ACC112 (cell line): ENCODE results near the gene ZBTB7C.

Experiments used
- H2AFZ ChIP-seq: fragments of 200-600 bp; sonication (generic); one replicate; pipeline ENCODE4 v1.6.0; 2017; ENCODE audit warnings: antibody characterized with exemption, low read length; ENCODE audit not compliant: unreplicated experiment
- H3K27ac ChIP-seq: fragments of 200-600 bp; sonication (generic); 2 replicates; pipeline ENCODE4 v1.5.1; 2014; ENCODE audit warnings: low read depth, mild to moderate bottlenecking, antibody characterized with exemption, low read length, moderate library complexity
- H3K27me3 ChIP-seq: fragments of 200-600 bp; sonication (generic); 2 replicates; pipeline ENCODE4 v1.6.1; 2014; ENCODE audit warnings: mild to moderate bottlenecking, antibody characterized with exemption, low read length, moderate library complexity, mixed read lengths; ENCODE audit not compliant: insufficient read depth
- H3K36me3 ChIP-seq: fragments of 200-600 bp; sonication (generic); 2 replicates; pipeline ENCODE4 v1.6.1; 2016; ENCODE audit warnings: mild to moderate bottlenecking, antibody characterized with exemption, low read length, moderate library complexity, mixed read lengths; ENCODE audit not compliant: insufficient read depth
- H3K4me1 ChIP-seq: fragments of 200-600 bp; sonication (generic); one replicate; pipeline ENCODE4 v1.6.1; 2016; ENCODE audit warnings: low read length, mixed read lengths; ENCODE audit not compliant: insufficient read depth, unreplicated experiment, control insufficient read depth
- H3K4me3 ChIP-seq: fragments of 200-600 bp; sonication (generic); 2 replicates; pipeline ENCODE4 v1.5.1; 2014; ENCODE audit warnings: mild to moderate bottlenecking, low read depth, low read length
- H3K79me2 ChIP-seq: fragments of 200-600 bp; sonication (generic); one replicate; pipeline ENCODE4 v1.6.0; 2016; ENCODE audit warnings: low read length; ENCODE audit not compliant: control insufficient read depth, unreplicated experiment, insufficient read depth

The ZBTB7C gene

DNA sequence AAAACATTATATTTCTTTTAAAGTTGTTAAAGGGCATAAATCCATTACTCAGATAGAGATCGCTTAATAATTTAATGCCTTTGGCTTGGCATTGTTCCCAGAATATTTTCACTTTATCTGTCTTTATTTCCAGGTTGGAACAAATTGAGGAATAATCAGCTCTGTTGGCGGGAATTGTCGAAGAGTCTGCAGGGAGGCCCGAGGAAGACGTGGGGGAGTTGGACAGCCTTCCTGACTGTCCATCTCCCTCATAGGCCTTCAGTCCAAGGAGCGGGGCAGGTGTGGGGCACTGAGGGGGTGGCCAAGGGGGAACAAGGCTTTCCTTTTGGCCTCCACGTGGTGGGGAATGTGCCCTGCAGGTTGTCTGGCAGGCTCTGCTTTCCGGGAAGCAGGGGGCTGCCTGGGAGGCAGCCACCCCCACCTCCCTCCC is 179.6 kb downstream of the ZBTB7C start:
- no peak overlapping the region for H2AFZ ChIP-seq
- no peaks in the 10 kb centered on the region for H3K36me3 ChIP-seq
- no peak overlapping the region for H3K4me3 ChIP-seq
- H3K27ac ChIP-seq = no peak overlapping the region
- H3K27me3 ChIP-seq = peaks cover 9% of the 10 kb centered on the region
- H3K79me2 ChIP-seq = no peaks in the 10 kb centered on the region
- peaks cover 7% of the 10 kb centered on the region for H3K4me1 ChIP-seq

DNA sequence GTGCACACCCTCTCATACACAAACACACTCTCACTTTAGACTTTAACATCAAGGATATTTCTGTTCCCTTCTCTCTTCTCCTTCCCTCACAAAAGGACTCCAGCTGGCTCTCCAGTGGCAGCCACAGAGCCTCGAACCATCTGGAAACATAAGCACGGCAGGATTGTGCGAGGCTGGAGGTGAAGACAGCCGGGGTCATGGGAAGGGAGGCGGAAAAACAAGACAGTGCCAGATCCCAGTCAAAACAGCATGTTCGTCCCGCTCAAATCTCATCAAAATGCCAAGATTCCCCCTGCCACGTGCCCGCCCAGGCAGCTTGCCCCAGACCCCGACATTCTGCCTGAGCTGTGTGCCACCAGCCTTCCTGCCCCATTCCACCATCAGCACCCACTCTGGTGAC is 180.3 kb downstream of the ZBTB7C start:
- Histone ChIP-seq H3K79me2 (no peaks in the 10 kb centered on the region), H3K4me3 (no peak overlapping the region), H3K27ac (no peak overlapping the region), H3K4me1 (peaks cover 7% of the 10 kb centered on the region), H2AFZ (no peak overlapping the region), H3K36me3 (no peaks in the 10 kb centered on the region), H3K27me3 (peaks cover 12% of the 10 kb centered on the region)

DNA sequence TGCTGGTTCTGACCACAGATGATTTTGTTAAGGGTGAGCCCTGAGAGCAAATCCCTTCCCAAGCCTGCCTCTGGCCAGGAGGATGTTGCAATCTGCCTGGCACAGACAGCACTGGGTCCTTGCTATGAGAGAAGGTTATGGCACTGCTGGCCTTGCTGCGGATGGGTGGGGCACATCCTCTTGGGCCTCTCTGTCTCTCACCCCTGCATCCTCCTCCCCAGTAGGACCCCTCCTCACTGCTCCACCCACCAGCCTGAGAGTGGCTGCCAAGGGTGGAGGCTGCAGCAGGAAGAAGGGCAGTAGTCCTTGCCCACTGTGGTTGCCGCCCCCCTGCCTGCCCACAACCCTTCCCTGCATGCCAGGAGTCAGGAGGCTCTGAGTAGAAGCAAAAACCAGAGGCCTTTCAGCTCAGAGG is 180.9 kb downstream of the ZBTB7C start:
- Histone ChIP-seq H3K79me2 (no peaks in the 10 kb centered on the region), H3K27ac (no peak overlapping the region), H3K36me3 (no peaks in the 10 kb centered on the region), H3K4me1 (peaks cover 7% of the 10 kb centered on the region), H3K27me3 (peaks cover 17% of the 10 kb centered on the region), H3K4me3 (no peak overlapping the region), H2AFZ (no peak overlapping the region)

DNA sequence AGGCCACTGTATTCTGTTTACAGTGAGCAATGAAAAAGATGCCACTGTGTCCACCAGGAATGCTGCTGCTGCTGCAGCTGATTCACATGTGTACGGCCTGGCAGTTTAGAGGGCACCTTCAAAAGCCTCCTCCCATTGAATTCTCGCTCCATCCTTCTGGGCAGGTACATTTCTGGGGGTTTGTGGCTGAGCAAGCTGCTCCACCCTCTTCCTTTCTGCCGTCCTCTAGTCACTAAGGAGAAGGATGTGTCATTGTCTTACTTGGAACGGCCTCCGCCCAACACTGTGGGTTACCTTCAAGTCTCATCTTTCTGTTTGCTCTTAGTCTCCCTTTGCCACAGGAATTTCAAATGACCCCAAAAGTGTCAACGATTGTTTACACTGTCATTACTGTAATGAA is 182.0 kb downstream of the ZBTB7C start:
- no peak overlapping the region for H3K27ac ChIP-seq
- no peak overlapping the region for H3K4me3 ChIP-seq
- H3K27me3 ChIP-seq = peaks cover 22% of the 10 kb centered on the region
- no peaks in the 10 kb centered on the region for H3K36me3 ChIP-seq
- no peaks in the 10 kb centered on the region for H3K79me2 ChIP-seq
- peaks cover 7% of the 10 kb centered on the region for H3K4me1 ChIP-seq
- H2AFZ ChIP-seq = no peak overlapping the region

DNA sequence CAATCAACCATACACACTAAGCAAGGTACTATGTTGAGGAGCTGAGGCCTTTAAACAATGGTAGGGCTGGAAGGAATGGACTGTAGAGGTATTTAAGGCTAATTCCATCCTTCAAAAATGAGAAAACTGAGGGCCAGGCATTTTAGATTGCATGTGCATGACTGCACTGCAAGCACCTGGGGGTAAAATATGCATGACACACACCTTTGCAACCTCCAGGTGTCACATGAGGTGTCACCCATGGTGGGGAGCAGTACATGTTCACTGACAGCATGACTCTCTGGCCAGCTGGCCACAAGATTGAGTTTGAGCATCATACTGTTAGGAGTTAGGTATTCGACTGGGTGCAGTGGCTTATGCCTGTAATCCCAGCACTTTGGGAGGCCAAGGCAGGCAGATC is 182.8 kb downstream of the ZBTB7C start:
- no peaks in the 10 kb centered on the region for H3K36me3 ChIP-seq
- no peaks in the 10 kb centered on the region for H3K79me2 ChIP-seq
- H3K4me1 ChIP-seq = peaks cover 7% of the 10 kb centered on the region

DNA sequence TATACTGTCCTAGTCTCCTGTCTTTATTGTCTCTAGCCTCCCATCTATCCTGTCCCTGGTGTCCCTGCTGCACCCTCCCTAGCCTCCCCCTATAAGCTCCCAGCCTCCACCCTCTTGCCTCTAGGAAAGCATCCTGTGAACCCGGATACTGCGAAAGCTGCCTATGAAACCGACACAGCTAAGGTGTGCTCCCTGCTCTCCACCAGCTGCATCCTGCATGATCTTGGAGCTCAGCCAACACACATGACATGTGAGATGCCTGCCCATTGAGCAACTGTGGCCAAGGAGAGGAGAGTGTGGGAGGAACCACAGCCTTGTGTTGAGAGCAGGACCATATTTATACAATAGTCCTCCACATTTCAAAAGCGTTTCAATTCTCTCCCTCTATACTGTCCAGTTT is 187.1 kb downstream of the ZBTB7C start:
- H2AFZ ChIP-seq = no peak overlapping the region
- peaks cover 22% of the 10 kb centered on the region for H3K27me3 ChIP-seq
- H3K4me1 ChIP-seq = no peaks in the 10 kb centered on the region

More for the DNA sequence above, 182.8 kb downstream of the ZBTB7C start:
- Histone ChIP-seq H3K27ac (no peak overlapping the region), H2AFZ (no peak overlapping the region), H3K4me3 (no peak overlapping the region), H3K27me3 (peaks cover 22% of the 10 kb centered on the region)

DNA sequence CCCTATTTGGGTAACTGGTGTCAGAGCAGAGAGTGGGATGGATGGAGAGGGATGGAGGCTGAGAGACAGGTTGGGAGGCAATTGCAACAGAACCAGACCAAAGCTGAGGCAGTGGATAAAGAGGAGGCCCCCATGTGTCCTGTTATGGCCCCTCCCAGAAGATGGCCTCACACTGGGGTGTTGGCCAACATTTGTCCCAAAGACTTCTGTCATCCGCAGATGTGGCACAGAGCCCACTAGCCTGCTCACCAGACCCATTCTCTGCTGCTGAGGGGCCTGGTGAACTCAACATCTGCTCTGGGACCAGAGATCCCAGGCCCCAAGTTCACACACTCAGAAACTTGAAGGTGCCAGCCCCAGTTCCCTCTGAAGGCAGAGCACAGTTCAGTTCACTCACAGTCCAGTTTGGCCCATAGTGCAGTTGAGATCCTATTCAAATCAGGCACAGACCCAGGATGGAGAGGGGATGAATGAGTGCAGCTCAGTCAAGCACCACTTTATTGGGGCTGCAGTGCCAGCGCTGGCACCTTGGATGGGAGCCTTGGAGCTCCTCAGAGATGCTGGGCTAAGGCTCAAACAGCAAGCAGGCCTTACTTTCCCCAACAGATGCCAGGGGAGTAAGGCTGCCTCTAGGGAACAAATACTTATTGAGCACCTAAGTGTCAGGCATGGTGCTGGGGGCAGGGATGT is 189.2 kb downstream of the ZBTB7C start:
- Histone ChIP-seq H3K4me3 (no peak overlapping the region), H3K27ac (no peak overlapping the region), H3K36me3 (no peaks in the 10 kb centered on the region), H3K27me3 (peaks cover 39% of the 10 kb centered on the region), H3K4me1 (no peaks in the 10 kb centered on the region), H2AFZ (no peak overlapping the region), H3K79me2 (no peaks in the 10 kb centered on the region)

More for the DNA sequence above, 187.1 kb downstream of the ZBTB7C start:
- no peak overlapping the region for H3K27ac ChIP-seq
- no peaks in the 10 kb centered on the region for H3K79me2 ChIP-seq
- H3K36me3 ChIP-seq = no peaks in the 10 kb centered on the region
- no peak overlapping the region for H3K4me3 ChIP-seq

DNA sequence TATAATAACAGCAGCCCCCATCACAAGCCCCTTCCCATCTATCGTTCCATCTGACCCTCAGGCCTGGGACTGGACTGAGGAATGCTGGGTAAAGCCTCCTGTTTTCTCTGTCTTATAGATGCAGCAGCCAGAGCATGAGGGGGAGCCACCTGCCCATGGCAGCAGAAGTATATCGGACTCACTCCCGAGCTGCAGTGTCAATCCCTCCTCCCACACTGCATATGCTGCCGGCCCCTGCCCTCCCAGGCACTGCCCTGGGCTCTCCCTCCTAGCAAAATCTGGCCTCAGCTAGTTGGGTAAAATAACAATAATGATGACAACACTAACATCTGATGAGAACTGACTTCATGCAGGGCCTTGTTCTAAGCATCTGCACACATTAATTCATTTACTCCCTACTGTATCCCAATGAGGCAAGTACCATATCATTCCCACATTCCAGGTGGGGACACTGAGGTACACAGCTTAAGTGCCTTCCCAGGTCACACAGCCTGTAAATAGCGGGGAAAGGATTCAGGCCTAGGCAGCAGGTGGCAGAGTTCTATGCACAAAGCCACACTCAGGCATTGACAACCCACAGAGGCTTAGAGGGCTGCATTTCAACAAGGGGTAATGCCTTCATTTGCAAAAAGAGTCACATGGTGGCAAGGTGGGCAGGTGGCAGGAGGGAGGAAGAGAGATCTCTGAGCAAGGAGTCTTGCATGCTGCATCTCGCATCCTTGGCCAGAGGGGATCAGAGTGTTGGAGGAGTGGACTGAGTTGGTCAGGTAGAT is 190.0 kb downstream of the ZBTB7C start:
- Histone ChIP-seq H3K36me3 (no peaks in the 10 kb centered on the region), H3K4me1 (no peaks in the 10 kb centered on the region), H3K79me2 (no peaks in the 10 kb centered on the region), H3K4me3 (no peak overlapping the region), H3K27ac (no peak overlapping the region), H2AFZ (no peak overlapping the region), H3K27me3 (peaks cover 43% of the 10 kb centered on the region)

DNA sequence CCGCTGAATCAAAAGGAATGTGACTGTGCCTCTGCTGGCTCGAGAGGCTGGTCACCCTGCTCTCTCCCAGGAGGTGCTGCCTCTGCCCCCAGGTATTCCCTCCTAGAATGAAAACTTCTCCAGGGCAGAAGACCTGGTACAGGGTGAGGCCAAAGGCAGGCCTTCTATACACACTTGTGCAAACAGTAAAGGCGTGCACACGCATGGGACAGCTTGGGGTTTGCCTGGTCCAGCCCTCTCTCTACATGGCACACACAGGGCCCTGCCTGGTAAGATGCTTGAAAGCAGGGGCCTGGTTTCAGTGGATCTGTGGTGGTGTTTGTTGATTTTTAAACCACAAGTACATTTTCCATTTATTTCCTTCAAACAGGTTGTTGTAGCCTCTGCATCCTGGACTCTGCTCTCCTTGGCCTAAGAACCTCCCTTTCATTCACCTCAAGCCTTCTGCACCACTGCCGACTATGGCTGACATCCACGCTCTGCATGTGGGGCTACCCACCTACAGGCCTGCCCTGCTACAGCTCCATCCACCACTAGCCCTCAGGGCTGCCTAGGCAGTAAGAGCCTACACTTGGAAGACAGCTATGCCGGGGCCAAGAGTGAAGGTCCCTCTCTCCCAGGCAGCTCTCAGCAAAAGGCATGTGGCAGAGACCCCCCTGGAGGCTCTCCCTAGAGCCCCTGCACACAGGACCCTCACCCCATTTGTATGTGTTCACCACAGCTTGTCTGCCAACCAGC is 190.7 kb downstream of the ZBTB7C start:
- Histone ChIP-seq H2AFZ (no peak overlapping the region), H3K27ac (no peak overlapping the region), H3K4me1 (no peaks in the 10 kb centered on the region), H3K79me2 (no peaks in the 10 kb centered on the region), H3K27me3 (peaks cover 43% of the 10 kb centered on the region), H3K4me3 (no peak overlapping the region), H3K36me3 (no peaks in the 10 kb centered on the region)

DNA sequence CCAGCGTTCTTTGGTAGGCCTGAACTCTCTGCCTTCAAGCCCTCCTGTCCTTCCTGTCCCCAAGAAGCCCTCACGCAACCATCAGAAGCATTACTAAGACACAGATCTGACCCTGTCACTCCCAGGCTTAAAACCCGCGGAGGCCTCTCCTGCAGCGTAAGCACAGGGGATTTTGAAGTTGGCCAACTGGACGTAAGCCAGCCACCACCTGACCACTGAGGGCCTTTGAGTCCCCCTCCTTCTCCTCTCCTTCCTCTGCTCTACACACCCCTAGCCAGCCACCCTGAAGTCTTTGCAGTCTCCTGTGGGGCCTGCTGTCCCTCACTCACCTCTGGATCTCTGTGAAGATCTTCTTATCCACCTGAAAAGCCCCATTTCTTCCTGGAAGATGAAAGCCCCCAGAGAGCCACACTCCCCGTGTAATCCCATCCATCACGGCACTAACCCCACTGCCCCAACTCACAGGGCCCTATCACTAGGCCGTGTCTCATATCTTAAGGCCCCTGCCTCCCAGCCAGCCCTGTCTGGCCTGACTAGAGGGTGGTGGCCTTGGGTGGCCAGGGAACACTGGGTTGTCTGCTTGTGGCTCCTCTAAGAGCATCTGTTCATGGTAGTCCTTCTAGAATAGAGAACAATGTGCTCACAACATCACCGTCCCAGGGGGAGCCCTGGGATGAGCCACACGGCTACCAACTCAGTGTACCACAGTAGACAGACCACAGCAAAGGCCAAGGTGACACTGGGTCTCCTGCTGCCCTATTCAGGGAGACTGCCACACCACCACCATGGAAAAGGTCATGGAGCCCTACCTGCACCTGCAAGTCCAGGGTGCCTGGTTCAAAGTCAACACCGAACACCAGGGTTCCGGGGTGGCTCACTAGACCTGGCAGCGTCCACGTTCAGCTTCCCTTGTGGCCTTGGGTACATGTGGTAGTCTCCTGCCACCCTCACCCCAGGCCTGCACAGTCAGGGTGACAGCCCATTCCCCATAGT is 191.6 kb downstream of the ZBTB7C start:
- no peak overlapping the region for H2AFZ ChIP-seq
- H3K36me3 ChIP-seq = no peaks in the 10 kb centered on the region
- no peaks in the 10 kb centered on the region for H3K79me2 ChIP-seq
- peaks cover 42% of the 10 kb centered on the region for H3K27me3 ChIP-seq
- no peak overlapping the region for H3K27ac ChIP-seq
- no peaks in the 10 kb centered on the region for H3K4me1 ChIP-seq
- H3K4me3 ChIP-seq = no peak overlapping the region
